Activated T-helper 2 cell treated with anti-CD3 and anti-CD28 coated beads, Interferon-gamma antibody, Interleukin-2, Interleukin-4, amounts not matched to agents 10 μg/mL and 5 μg/mL and 100 μg/mL, durations not matched to agents 14 hours and 24 hours and 36 hours (primary cell): ENCODE results near the gene PRR5. TPM values are rescaled to one million over a fixed set of nuclear protein-coding genes. Genes with fewer than 3 reads are reported as not detected.
"Not testable (repeated sequence)": the region's sequence is repeated elsewhere in the genome, so short reads cannot be mapped to it uniquely, and the experiment has no call there.

Experiments used
- DNase-seq: peaks from one replicate; pipeline ENCODE4 v3.0.0; 2021; ENCODE audit warnings: low spot score
- H3K27ac Mint-ChIP-seq: one replicate; pipeline ENCODE4 v1.8.0; 2021; ENCODE audit warnings: mixed read lengths
- H3K27me3 Mint-ChIP-seq: one replicate; pipeline ENCODE4 v1.8.0; 2021; ENCODE audit warnings: low read depth, mixed read lengths
- H3K36me3 Mint-ChIP-seq: one replicate; pipeline ENCODE4 v1.8.0; 2021; ENCODE audit warnings: low read depth, mixed read lengths
- H3K4me1 Mint-ChIP-seq: one replicate; pipeline ENCODE4 v1.8.0; 2021; ENCODE audit warnings: low read depth, mixed read lengths
- H3K4me3 Mint-ChIP-seq: one replicate; pipeline ENCODE4 v1.8.0; 2021; ENCODE audit warnings: low read depth, mild to moderate bottlenecking, moderate library complexity, mixed read lengths
- H3K9me3 Mint-ChIP-seq: one replicate; pipeline ENCODE4 v1.8.0; 2021; ENCODE audit warnings: mixed read lengths
- intact Hi-C: fragments of 100-400 bp; cut with micrococcal nuclease; formaldehyde crosslinking; loops from one replicate; pipeline ENCODE4 v1.15.1; 2023
- total RNA-seq: library from RNA; stranded (reverse); gene quantifications from 2 replicates; pipeline ENCODE4 v1.2.3, GENCODE V29; 2022

PRR5 gene
- total RNA-seq, 1 donor from 2014 or later: 19.8 TPM

GRCh38 chr22:44667276-44667675 lies 34.7 kb upstream of the PRR5 start:
- peak overlapping the region; percentile 56 for H3K27ac Mint-ChIP-seq
- peak overlapping the region; percentile 55 for H3K4me3 Mint-ChIP-seq
- no peaks in the 10 kb centered on the region for H3K9me3 Mint-ChIP-seq
- H3K4me1 Mint-ChIP-seq: peaks cover 52% of the 10 kb centered on the region
- H3K27me3 Mint-ChIP-seq: peaks cover 1% of the 10 kb centered on the region
- H3K36me3 Mint-ChIP-seq: no peaks in the 10 kb centered on the region
- intact Hi-C loops: no loop called here
- DNase-seq: no peak

- DNase-seq: peak; percentile 80
- Mint-ChIP-seq H3K4me3 (peak overlapping the region; percentile 55), H3K27ac (peak overlapping the region; percentile 56), H3K27me3 (peaks cover 1% of the 10 kb centered on the region), H3K36me3 (no peaks in the 10 kb centered on the region), H3K9me3 (no peaks in the 10 kb centered on the region), H3K4me1 (peaks cover 52% of the 10 kb centered on the region)
- intact Hi-C loops: loop anchor here (2.0 kb wide), 1 partner anchor 169 kb away; the partner anchor contains the start of gene RTL6
Measured at GRCh38 chr22:44667829-44668189, 34.2 kb upstream of the PRR5 start.

GRCh38 chr22:44668190-44668885 lies 33.7 kb upstream of the PRR5 start:
- Mint-ChIP-seq H3K4me1 (peaks cover 52% of the 10 kb centered on the region), H3K27me3 (peaks cover 1% of the 10 kb centered on the region), H3K27ac (peak overlapping the region; percentile 56), H3K36me3 (no peaks in the 10 kb centered on the region), H3K9me3 (no peaks in the 10 kb centered on the region), H3K4me3 (peak overlapping the region; percentile 55)
- intact Hi-C loops: loop anchor here (2.0 kb wide), 1 partner anchor 170 kb away; the partner anchor contains the start of gene RTL6
- DNase-seq: peak; percentile 54

DNA sequence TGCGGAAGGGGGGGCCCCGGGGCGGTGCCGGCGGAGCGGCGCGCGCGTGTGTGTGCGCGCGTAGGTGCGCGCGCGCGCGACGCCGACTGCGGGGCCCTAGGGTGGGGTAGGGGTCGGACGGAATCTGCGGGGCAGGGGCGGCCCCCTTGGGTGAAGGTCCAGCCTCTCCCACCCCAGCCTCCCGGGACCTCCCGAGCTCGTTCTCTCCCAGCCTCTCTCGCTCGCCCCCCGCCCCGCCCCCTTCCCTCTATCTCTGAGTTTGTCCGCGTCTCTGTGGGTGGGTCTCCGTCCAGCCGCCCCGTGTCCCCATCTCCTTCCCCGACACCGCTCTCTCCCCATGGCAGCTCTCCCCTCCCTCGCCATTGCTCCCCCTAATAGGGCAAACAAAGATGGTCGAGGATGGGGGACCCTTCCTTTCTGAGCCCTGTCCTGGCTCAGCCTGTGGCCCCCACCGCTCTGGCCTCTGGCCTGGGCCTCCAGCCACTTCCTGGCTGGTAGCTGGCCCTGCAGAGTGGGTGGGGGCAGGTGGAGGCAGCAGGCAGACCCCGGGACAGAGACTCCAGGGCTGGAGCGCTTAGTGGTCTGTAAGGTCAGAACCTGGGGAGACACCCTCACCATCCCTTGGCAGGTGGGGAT lies 33.0 kb upstream of the PRR5 start:
- Mint-ChIP-seq H3K27me3 (peaks cover 1% of the 10 kb centered on the region), H3K4me3 (peak overlapping the region; percentile 81), H3K4me1 (peaks cover 49% of the 10 kb centered on the region), H3K9me3 (no peaks in the 10 kb centered on the region), H3K36me3 (no peaks in the 10 kb centered on the region), H3K27ac (peak overlapping the region; percentile 78)
- DNase-seq: no peak
- intact Hi-C loops: loop anchor here (1.0 to 2.0 kb wide), 2 partner anchors 14 to 170 kb away; partner anchors contain the start of gene RTL6

DNA sequence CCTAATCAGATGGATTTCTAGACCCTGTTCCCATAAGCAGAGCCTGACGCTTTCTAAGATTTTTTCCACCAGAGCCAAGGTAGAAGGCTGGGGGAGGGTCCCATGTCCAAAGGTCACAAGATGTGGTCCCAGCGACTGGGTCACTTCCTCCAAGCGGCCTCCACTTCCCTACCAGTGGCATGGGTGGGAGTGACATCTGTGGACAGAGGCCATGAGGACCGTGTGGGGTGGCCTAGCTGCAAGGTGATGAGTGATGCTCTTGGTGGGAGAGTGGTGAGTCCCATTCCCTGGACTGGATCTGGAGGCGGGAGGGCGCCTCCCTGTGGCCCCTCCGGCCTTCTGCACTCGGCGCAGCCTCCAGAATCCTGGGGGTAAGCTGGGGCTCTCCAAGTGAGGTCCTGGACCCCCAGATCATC lies 32.4 kb upstream of the PRR5 start:
- Mint-ChIP-seq H3K4me1 (peaks cover 43% of the 10 kb centered on the region), H3K27me3 (peaks cover 1% of the 10 kb centered on the region), H3K9me3 (no peaks in the 10 kb centered on the region), H3K36me3 (no peaks in the 10 kb centered on the region), H3K4me3 (peak overlapping the region; percentile 81), H3K27ac (peak overlapping the region; percentile 78)
- intact Hi-C loops: loop anchor here (1.0 to 2.0 kb wide), 2 partner anchors 14 to 171 kb away; partner anchors contain the start of gene RTL6
- DNase-seq: no peak

DNA sequence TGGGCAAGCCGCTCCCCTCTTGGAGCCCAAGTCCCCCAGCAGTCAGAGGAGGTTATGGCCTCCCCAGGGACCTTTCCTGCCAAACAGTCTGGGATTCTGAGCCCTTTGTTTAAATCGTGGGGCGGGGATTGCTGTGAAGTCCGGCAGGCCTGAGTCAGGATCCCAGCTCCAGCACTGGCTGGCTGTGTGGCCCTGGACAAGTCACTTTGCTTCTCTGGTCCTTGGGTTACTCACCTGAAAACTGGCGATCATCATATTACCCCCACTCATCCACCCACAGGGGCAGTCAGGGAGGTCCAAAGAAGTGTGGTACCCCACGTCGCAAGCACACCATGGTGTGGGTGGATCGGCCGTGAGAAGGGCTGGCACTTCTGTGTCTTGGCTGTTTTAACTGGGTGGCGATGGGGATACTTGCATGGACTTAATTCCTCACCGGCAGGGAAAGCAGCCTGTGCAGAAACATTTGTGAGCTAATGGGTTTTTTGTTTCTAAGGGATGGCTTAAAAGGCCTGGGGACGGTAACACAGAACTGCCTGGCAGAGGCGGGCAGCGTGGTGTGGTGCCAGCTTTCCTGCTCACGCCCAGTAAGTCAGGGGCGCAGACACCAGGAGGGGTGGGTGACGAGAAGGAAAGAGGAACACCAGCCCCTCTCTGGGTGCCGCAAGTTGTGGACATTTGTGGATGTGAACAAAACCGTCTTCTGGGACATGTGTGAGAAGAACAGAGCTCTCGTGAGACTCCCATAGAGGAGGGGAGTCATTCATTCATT lies 31.6 kb upstream of the PRR5 start:
- Mint-ChIP-seq H3K4me3 (peak overlapping the region; percentile 47), H3K4me1 (peaks cover 36% of the 10 kb centered on the region)
- intact Hi-C loops: no loop called here

GRCh38 chr22:44671742-44672141 lies 30.3 kb upstream of the PRR5 start:
- Mint-ChIP-seq H3K9me3 (no peaks in the 10 kb centered on the region), H3K27ac (no peak overlapping the region), H3K27me3 (peaks cover 1% of the 10 kb centered on the region), H3K36me3 (no peaks in the 10 kb centered on the region), H3K4me1 (peaks cover 29% of the 10 kb centered on the region), H3K4me3 (no peak overlapping the region)
- intact Hi-C loops: no loop called here
- DNase-seq: peak; percentile 24

More for the DNA sequence above, 31.6 kb upstream of the PRR5 start:
- no peaks in the 10 kb centered on the region for H3K36me3 Mint-ChIP-seq
- H3K9me3 Mint-ChIP-seq: no peaks in the 10 kb centered on the region
- H3K27me3 Mint-ChIP-seq: peaks cover 1% of the 10 kb centered on the region
- DNase-seq: no peak
- H3K27ac Mint-ChIP-seq: no peak overlapping the region

DNA sequence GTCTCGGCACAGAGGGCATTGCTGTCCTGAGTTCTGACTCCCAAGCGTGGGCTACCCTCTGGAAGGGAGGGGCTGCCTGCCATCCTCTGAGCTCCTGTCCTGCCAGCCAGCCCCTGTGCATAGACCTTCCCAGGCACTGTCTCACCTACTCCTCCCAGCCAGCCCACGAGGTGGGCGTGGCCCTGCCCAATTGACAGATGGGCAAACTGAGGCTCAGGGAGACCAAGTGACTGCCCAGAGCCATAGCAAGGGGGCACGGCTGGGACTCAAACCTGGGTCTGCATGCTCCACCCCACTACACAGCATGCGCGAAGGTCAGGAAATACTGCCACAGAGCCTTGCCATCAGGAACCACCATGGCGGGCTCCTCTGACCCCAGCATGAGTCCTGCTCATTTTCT lies 29.4 kb upstream of the PRR5 start:
- no peaks in the 10 kb centered on the region for H3K9me3 Mint-ChIP-seq
- H3K4me3 Mint-ChIP-seq: no peak overlapping the region
- H3K27ac Mint-ChIP-seq: no peak overlapping the region
- H3K36me3 Mint-ChIP-seq: no peaks in the 10 kb centered on the region
- peaks cover 24% of the 10 kb centered on the region for H3K4me1 Mint-ChIP-seq
- peaks cover 1% of the 10 kb centered on the region for H3K27me3 Mint-ChIP-seq
- no peak for DNase-seq
- intact Hi-C loops: no loop called here

DNA sequence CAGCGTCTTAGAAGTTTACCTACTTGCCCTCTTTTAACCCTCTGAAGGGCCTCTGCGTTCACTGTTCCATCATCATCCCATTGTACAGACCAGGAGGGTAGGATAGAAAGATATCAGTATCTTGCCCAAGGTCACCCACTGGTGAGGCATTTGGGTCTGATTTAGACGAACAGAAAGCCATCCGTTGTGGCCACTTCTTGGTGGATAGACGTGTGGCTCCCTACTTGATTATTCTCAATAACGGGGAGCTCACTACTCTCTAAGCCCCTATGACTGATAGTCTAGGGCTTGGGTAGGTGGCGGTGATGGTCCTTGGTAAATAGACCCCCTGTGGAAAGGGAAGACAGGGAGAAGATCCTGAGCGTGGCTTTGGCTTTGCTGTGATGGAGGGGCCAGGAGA lies 28.6 kb upstream of the PRR5 start:
- Mint-ChIP-seq H3K36me3 (no peaks in the 10 kb centered on the region), H3K4me1 (peaks cover 23% of the 10 kb centered on the region), H3K27me3 (peaks cover 1% of the 10 kb centered on the region), H3K9me3 (no peaks in the 10 kb centered on the region), H3K4me3 (no peak overlapping the region), H3K27ac (no peak overlapping the region)
- no peak for DNase-seq
- intact Hi-C loops: no loop called here

DNA sequence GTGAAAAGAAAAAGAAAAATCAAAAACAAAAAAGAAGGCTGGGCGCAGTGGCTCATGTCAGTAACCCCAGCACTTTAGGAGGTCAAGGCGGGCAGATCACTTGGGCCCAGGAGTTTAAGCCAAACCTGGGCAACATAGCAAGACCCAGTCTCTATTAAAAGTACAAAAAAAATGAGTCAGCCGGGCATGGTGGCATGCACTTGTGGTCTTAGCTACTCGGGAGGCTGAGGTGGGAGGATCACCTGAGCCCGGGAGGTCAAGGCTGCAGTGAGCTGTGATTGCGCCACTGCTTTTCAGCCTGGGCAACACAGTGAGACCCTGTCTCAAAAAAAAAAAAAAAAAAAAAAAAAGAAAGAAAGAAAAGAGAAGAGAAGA lies 26.0 kb upstream of the PRR5 start:
- H3K9me3 Mint-ChIP-seq, H3K4me3 Mint-ChIP-seq, H3K36me3 Mint-ChIP-seq, H3K27me3 Mint-ChIP-seq, H3K27ac Mint-ChIP-seq, intact Hi-C loops, DNase-seq: not testable (repeated sequence)
- H3K4me1 Mint-ChIP-seq: peaks cover 27% of the 10 kb centered on the region

GRCh38 chr22:44676441-44677352 lies 25.3 kb upstream of the PRR5 start:
- Mint-ChIP-seq H3K36me3 (no peaks in the 10 kb centered on the region), H3K4me3 (peak overlapping the region; percentile 2), H3K27ac (no peak overlapping the region), H3K9me3 (no peaks in the 10 kb centered on the region), H3K4me1 (peaks cover 27% of the 10 kb centered on the region), H3K27me3 (no peaks in the 10 kb centered on the region)
- intact Hi-C loops: no loop called here
- no peak for DNase-seq

DNA sequence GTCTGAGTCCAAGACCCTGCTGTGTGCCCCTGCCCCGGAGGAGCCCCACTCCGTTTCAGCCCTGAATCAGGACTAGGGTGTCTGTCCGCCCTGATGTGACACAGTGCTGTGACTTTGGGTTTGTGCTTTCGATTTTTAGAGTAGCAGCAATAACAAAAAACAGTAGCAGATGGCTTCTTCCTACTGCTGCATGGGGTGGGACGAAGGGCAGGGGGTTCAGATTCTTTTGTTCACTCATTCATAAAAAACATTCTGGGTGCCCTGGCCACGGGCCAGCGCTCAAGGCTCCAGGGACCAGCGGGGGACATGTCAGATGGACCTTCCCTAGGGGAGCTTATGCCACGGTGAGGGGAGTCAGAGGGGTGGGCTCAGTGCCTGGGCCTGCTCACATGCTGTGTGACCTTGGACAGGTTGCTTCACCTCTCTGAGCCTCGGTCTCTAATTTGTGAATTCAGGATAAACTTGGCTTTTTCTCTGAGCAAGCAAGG lies 24.6 kb upstream of the PRR5 start:
- no peak for DNase-seq
- intact Hi-C loops: no loop called here
- H3K36me3 Mint-ChIP-seq: no peaks in the 10 kb centered on the region
- H3K4me3 Mint-ChIP-seq: peak overlapping the region; percentile 2
- no peaks in the 10 kb centered on the region for H3K9me3 Mint-ChIP-seq
- H3K4me1 Mint-ChIP-seq: peaks cover 28% of the 10 kb centered on the region
- no peaks in the 10 kb centered on the region for H3K27me3 Mint-ChIP-seq
- peak overlapping the region; percentile 6 for H3K27ac Mint-ChIP-seq
